ENCODE results near the gene CASP12.

- no peak for TF ChIP-seq CTCF (IDR thresholded peaks at IDR 0.05; ENCODE audit: low read depth, low read length, missing input control)
- TF ChIP-seq ZBTB33 (IDR thresholded peaks at IDR 0.05): no peak
- no peak for TF ChIP-seq YY1 (IDR thresholded peaks at IDR 0.05)
- TF ChIP-seq MAX (IDR thresholded peaks at IDR 0.05): no peak
- no peak for TF ChIP-seq FOXA1 (IDR thresholded peaks at IDR 0.05)
- no peak for TF ChIP-seq REST (IDR thresholded peaks at IDR 0.05)
- TF ChIP-seq RXRA (IDR thresholded peaks at IDR 0.05): no peak
- TF ChIP-seq JUND (IDR thresholded peaks at IDR 0.05): no peak
- no peak for TF ChIP-seq EGR1 (IDR thresholded peaks at IDR 0.05; ENCODE audit: low read depth in 2 of 2)
- TF ChIP-seq GABPA (IDR thresholded peaks at IDR 0.05 in 1 of 2, conservative IDR thresholded peaks at IDR 0.05 in 1 of 2): no peak
- no peak for TF ChIP-seq ATF3 (IDR thresholded peaks at IDR 0.05)
- TF ChIP-seq TAF1 (conservative IDR thresholded peaks at IDR 0.05): no peak
- TF ChIP-seq RAD21 (IDR thresholded peaks at IDR 0.05): no peak
- TF ChIP-seq FOXA2 (IDR thresholded peaks at IDR 0.05): no peak
Observed at GRCh38 chr11:104841973-104842525, 56.2 kb downstream of the CASP12 start.

All from liver (tissue), 3 donors.